Osteocyte (in vitro differentiated cells): ENCODE data around the gene TSPEAR. TPM values are rescaled to one million over a fixed set of nuclear protein-coding genes. Genes with fewer than 3 reads are reported as not detected.

ENCODE experiments used
- DNase-seq: peaks from one replicate; pipeline ENCODE4 v3.0.0; 2021; ENCODE audit warnings: mixed read lengths; ENCODE audit not compliant: unreplicated experiment; ENCODE audit errors: extremely low spot score
- H3K27ac Mint-ChIP-seq: one replicate; pipeline ENCODE4 v1.8.0; 2021; ENCODE audit warnings: mild to moderate bottlenecking, mixed read lengths; ENCODE audit not compliant: unreplicated experiment
- H3K27me3 Mint-ChIP-seq: one replicate; pipeline ENCODE4 v1.8.0; 2021; ENCODE audit warnings: mixed read lengths; ENCODE audit not compliant: unreplicated experiment
- H3K36me3 Mint-ChIP-seq: one replicate; pipeline ENCODE4 v1.8.0; 2021; ENCODE audit warnings: mixed read lengths; ENCODE audit not compliant: unreplicated experiment
- H3K4me1 Mint-ChIP-seq: one replicate; pipeline ENCODE4 v1.8.0; 2021; ENCODE audit warnings: mixed read lengths; ENCODE audit not compliant: unreplicated experiment
- H3K4me3 Mint-ChIP-seq: one replicate; pipeline ENCODE4 v1.8.0; 2021; ENCODE audit warnings: mild to moderate bottlenecking, moderate library complexity, mixed read lengths; ENCODE audit not compliant: unreplicated experiment
- H3K9me3 Mint-ChIP-seq: one replicate; pipeline ENCODE4 v1.8.0; 2021; ENCODE audit warnings: mixed read lengths; ENCODE audit not compliant: unreplicated experiment
- total RNA-seq: library from RNA; stranded (reverse); gene quantifications from 2 replicates; pipeline ENCODE4 v1.2.1, GENCODE V29; 2021
- TF ChIP-seq, protein P1 (sequence below): fragments of 200-600 bp; sonication (generic); IDR thresholded peaks from 2 replicates; pipeline ENCODE4 v1.5.0; 2021; ENCODE audit warnings: antibody characterized with exemption, mild to moderate bottlenecking, moderate library complexity

Gene TSPEAR
- total RNA-seq, 1 donor from 2014 or later, result not detected

DNA sequence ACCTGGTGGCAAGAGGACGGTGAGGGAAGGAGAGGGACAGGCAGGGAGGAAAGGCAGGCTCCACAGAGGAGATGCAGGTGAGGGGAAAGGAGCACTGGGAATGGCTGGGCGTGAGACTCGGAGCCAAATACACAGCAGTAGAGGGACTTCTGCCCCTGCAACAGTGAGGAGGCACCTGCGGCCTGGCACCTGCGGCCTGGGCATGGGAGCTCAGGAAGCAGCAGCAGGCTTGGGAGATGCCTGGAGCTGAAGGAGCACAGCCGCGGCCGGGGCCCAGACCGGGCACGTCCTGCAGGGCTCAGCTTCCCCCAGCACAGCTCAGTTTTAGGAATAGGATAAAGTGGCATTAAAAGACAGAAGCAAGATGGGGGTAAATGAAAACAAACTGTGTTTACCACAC is 20.9 kb upstream of the TSPEAR start:
- peak; percentile 80 for DNase-seq
- Mint-ChIP-seq H3K4me1 (peaks cover 31% of the 10 kb centered on the region), H3K4me3 (no peak overlapping the region), H3K27ac (no peak overlapping the region), H3K36me3 (no peaks in the 10 kb centered on the region), H3K27me3 (peaks cover 34% of the 10 kb centered on the region), H3K9me3 (no peaks in the 10 kb centered on the region)
- TF ChIP-seq, protein P1, sequence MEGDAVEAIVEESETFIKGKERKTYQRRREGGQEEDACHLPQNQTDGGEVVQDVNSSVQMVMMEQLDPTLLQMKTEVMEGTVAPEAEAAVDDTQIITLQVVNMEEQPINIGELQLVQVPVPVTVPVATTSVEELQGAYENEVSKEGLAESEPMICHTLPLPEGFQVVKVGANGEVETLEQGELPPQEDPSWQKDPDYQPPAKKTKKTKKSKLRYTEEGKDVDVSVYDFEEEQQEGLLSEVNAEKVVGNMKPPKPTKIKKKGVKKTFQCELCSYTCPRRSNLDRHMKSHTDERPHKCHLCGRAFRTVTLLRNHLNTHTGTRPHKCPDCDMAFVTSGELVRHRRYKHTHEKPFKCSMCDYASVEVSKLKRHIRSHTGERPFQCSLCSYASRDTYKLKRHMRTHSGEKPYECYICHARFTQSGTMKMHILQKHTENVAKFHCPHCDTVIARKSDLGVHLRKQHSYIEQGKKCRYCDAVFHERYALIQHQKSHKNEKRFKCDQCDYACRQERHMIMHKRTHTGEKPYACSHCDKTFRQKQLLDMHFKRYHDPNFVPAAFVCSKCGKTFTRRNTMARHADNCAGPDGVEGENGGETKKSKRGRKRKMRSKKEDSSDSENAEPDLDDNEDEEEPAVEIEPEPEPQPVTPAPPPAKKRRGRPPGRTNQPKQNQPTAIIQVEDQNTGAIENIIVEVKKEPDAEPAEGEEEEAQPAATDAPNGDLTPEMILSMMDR, result no peak

DNA sequence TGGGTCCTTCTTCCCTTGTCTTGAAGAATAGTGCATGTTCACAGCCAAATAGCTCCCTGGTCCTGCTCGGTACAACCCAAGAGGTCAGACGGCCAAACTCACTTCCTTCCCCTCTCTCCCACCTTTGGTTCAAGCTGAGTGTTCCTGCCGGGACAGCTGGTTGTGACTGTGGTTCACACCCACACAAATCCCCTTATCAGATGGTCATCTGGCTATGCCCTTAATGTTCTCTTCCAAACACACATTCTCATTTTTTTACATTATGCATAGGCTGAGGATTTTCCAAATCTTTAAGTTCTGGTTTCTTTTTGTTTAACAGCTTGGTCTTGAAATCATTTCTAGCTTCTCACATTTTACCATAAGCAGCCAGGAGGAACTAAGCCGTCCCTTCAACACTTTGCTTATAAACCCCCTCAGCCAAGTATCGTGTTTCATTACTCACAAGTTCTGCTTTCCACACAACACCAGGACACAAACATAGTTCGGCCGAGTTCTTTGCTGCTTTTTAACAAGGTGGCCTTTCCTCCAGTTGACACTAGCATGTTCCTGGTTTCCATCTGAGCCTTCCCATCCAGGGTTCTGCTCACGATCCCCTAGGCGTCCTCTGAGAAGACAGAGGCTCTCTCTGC is 19.7 kb upstream of the TSPEAR start:
- TF ChIP-seq, protein P1, result no peak
- no peaks in the 10 kb centered on the region for H3K36me3 Mint-ChIP-seq
- H3K4me1 Mint-ChIP-seq, result peaks cover 20% of the 10 kb centered on the region
- H3K9me3 Mint-ChIP-seq, result no peaks in the 10 kb centered on the region
- no peak overlapping the region for H3K4me3 Mint-ChIP-seq
- H3K27me3 Mint-ChIP-seq, result peaks cover 40% of the 10 kb centered on the region
- no peak overlapping the region for H3K27ac Mint-ChIP-seq
- no peak for DNase-seq

DNA sequence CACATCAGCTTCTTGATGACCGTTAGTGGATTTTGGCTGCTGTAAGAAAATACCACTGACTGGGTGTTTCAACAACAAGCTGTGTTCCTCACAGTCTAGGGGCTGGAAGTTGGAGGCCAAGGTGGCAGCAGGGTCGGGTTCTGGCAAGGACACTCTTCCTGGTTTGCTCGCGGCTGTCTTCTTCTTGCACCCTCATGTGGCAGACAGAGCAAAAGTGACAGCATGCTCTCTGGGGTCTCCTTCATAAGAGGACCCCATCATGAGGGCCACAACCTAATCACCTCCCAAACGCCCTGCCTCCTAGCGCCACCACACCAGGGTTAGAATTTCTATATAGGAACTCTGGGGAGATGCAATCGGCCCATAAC is 18.6 kb upstream of the TSPEAR start:
- TF ChIP-seq, protein P1, result no peak
- H3K9me3 Mint-ChIP-seq, result no peaks in the 10 kb centered on the region
- H3K4me1 Mint-ChIP-seq, result peaks cover 11% of the 10 kb centered on the region
- peak; percentile 57 for DNase-seq
- H3K27me3 Mint-ChIP-seq, result peaks cover 48% of the 10 kb centered on the region
- no peak overlapping the region for H3K4me3 Mint-ChIP-seq
- H3K27ac Mint-ChIP-seq, result no peak overlapping the region
- H3K36me3 Mint-ChIP-seq, result no peaks in the 10 kb centered on the region

DNA sequence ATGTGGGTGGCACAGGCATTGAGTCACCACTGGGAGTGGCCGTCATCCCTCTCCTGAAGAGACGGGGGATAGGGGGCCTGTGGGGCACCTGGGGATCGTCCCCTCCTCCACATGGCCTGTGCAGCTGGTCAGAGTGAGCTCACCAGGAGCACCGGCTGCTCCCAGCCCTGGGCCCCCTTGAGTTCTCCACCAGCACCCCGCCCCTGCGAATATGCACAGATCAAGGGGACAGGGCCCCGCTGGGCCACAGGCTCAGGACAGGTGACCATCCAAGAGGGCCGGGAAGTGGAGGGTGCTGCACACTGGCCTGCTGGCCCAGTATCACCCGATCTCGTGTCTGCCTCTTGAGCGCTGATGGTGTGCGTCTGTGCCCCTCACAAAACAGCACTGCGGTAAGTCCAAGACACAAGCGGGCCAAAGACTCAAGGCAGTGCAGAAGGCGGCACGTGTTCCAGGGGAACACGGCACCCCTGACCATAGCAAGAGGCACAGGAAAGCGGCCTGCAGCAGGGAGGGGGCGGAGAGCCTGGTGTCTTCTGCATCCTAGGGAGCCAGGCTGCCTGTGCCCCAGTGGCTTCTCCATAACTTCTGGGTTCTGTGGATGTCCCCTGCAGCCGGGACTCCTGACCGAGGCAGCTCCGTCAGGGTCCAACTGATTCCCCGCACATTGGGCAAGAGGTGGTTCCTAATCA is 18.1 kb upstream of the TSPEAR start:
- peak; percentile 80 for DNase-seq
- Mint-ChIP-seq H3K27me3 (peaks cover 52% of the 10 kb centered on the region), H3K36me3 (no peaks in the 10 kb centered on the region), H3K27ac (no peak overlapping the region), H3K9me3 (no peaks in the 10 kb centered on the region), H3K4me3 (no peak overlapping the region), H3K4me1 (peaks cover 9% of the 10 kb centered on the region)
- TF ChIP-seq, protein P1, result no peak

DNA sequence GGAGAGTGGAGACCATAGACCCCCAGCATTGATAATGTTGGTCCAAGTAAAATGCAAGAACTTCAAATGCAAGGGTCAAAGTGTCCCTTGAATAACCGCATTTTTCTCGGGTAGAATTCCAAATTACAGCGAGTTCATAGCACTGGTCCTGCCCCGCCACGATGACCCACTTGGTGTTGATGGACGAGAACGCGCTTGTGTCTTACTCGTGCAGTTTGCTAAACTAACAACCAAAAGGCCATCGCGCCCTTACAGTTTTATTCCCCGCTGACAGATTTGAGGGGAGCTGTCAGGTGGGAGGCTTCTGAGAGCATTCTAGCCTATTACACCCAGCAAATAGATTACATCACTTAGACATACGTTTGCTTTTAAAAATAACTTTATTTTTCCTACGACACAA is 17.3 kb upstream of the TSPEAR start:
- Mint-ChIP-seq H3K27me3 (peaks cover 57% of the 10 kb centered on the region), H3K27ac (no peak overlapping the region), H3K4me3 (no peak overlapping the region), H3K9me3 (no peaks in the 10 kb centered on the region), H3K36me3 (no peaks in the 10 kb centered on the region), H3K4me1 (peaks cover 4% of the 10 kb centered on the region)
- TF ChIP-seq, protein P1, result no peak
- peak; percentile 23 for DNase-seq
